GM10248 (cell line): ENCODE measurements around the gene HBA1.
"Not testable (repeated sequence)": the region's sequence is repeated elsewhere in the genome, so short reads cannot be mapped to it uniquely, and the experiment has no call there.

Source experiments
- CTCF ChIA-PET: fragments of 300-600 bp; sonication (Branson Sonifier 250); formaldehyde crosslinking; extraction: SDS; loops from one replicate; lab custom pipeline; 2021; ENCODE audit warnings: antibody characterized with exemption; lab: Yijun Ruan, JAX
- POLR2A ChIA-PET: fragments of 350-650 bp; sonication (Branson Sonifier 250); formaldehyde crosslinking; extraction: SDS; loops from one replicate; lab custom pipeline; 2020; ENCODE audit warnings: antibody characterized with exemption; lab: Yijun Ruan, JAX
- DNase-seq: peaks from one replicate; pipeline ENCODE4 v3.0.0; 2012; ENCODE audit errors: extremely low spot score
- CTCF ChIP-seq: IDR thresholded peaks from 2 replicates; pipeline ENCODE4 v1.5.1; 2012; ENCODE audit warnings: mild to moderate bottlenecking, low read depth; ENCODE audit errors: extremely low read depth, missing control alignments, control extremely low read depth

The HBA1 gene

DNA sequence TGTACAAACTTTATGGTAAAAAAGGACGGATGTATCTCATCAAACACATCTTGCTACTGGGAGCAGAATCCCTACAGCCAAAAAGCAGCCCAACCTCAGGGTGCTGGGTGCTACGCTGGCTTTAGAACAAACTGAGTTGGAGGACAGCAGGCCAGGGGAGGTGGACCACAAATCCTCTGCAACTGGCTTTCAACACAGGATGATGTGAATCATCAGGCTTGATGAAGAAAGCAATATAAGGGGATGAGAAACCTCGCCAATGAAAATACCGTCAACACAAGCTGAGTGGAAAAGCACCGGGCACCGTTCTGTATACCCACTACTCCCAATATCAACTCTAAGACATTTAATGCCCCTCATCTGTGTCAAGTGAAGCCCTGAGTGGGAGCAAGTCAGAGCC, 18.0 kb downstream of the HBA1 start:
- CTCF ChIA-PET, result interaction anchor here (1.0 to 1.2 kb wide), 2 partner anchors 93 to 129 kb away, joined by 3 read pairs; no protein-coding TSS in a partner anchor
- DNase-seq, result no peak
- POLR2A ChIA-PET, result no interaction called here

DNA sequence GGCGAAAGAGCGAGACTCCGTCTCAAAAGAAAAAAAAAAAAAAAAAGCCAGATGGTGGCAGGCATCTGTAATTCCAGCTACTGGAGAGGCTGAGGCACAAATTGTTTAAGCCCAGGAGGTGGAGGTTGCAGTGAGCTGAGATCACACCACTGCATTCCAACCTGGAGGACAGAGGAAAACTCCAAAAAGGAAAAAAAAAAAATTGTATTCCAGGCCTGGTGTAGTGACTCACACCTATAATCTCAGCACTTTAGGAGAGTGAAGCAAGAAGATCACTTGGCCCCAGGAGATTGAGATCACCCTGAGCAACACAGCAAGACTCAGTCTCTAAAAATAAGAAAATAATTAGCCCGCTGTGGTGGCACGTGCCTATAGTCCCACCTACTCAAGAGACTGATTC, 23.9 kb downstream of the HBA1 start:
- CTCF ChIA-PET, result interaction anchor here (1.3 to 2.0 kb wide), 2 partner anchors 103 to 135 kb away, joined by 4 read pairs; no protein-coding TSS in a partner anchor
- POLR2A ChIA-PET, result interaction anchor here (1.2 kb wide), 1 partner anchor 34 kb away, joined by 7 read pairs; the partner anchor contains the start of gene FAM234A
- no peak for TF ChIP-seq CTCF
- no peak for DNase-seq

More for the DNA sequence above, 18.0 kb downstream of the HBA1 start:
- TF ChIP-seq CTCF, result no peak

DNA sequence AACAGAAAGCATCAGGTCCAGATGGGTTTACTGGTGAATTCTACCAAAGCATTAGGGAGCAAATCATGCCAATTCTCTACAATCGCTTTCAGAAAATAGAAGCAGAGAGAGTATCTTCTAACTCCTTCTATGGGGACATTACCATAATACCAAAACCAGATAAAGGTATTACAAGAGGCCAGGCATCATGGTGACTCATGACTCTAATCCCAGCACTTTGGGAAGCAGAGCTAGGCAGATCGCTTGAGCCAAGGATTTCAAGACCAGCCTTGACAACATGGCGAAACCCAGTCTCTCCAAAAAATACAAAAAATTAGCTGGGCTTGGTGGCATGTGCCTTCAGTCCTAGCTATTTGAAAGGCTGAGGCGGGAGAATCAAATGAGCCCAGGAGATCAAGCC, 26.8 kb downstream of the HBA1 start:
- POLR2A ChIA-PET, result no interaction called here
- CTCF ChIA-PET, result no interaction called here
- no peak for TF ChIP-seq CTCF
- no peak for DNase-seq

DNA sequence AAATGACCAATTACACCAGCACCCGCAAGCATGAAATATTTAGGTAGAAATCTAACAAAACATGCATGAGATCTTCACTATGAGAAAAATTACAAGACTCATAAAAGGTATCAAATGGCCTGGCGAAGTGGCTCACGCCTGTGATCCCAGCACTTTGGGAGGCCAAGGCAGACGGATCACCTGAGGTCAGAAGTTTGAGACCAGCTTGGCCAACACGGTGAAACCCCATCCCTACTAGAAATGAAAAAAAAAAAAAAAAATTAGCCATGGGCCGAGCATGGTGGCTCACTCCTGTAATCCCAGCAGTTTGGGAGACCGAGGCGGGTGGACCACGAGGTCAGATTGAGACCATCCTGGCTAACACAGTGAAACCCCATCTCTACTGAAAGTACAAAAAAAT, 27.6 kb downstream of the HBA1 start:
- DNase-seq, CTCF ChIA-PET, POLR2A ChIA-PET: not testable (repeated sequence)

DNA sequence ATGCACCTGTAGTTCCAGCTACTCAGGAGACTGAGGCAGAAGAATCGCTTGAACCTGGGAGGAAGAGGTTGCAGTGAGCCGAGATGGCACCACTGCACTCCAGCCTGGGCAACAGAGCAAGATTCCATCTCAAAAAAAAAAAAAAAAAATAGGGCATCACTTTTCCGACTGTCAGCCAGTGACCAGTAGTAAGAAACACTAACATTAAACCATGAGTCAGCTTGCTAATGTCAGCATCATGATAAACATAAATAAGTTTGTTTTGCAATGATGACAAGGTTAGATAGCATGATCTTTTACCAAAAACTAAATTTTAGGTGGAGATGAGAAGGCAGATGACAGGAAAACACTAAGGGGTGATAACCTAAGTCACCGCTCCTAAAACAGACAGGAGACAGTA, 32.9 kb downstream of the HBA1 start:
- DNase-seq, result not testable (repeated sequence)
- POLR2A ChIA-PET, result interaction anchor here (0.7 kb wide), 1 partner anchor 30 kb away, joined by 3 read pairs; no protein-coding TSS in a partner anchor
- CTCF ChIA-PET, result interaction anchor here (1.2 kb wide), 1 partner anchor 112 kb away, joined by 3 read pairs; no protein-coding TSS in a partner anchor

DNA sequence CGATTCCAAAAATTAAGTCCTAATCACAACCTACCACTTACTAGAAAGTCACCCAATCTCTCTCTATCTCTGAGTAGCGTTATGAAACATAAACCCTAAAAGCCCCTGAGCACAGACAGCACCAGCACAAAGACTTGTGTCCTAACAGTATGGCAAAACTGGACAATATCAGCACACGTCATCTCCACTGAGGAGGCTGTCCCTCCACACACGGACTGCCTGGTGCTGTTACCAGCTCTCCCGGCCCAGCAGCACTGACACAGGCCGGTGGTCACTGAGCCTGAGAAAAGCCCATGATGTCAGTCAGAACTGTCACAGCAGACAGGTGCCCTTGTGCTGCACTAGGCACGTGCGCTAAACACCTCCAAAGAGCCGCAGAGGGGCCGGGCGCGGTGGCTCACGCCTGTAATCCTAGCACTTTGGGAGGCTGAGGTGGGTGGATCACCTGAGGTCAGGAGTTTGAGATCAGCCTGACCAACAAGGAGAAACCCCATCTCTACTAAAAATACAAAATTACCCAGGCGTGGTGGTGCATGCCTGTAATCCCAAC, 35.2 kb downstream of the HBA1 start:
- POLR2A ChIA-PET, CTCF ChIA-PET, DNase-seq: not testable (repeated sequence)

DNA sequence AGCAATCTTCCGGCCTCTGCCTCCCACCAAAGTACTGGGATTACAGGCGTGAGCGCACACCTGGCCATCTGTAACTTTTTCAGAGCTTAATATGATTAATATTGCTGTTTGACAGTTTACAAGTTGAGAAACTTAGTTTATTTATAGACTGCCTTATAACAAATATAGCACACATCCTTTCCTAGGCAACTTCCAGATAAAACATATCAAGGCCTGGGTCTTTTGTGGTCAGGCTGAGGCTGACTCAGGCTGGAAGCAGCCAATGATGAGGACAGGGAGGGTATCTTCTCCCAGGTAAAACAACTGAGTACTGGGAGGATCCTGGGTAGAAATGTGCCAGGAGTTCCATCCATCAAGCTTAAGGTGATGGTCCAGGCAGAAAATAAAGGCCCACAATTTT, 36.5 kb downstream of the HBA1 start:
- no peak for TF ChIP-seq CTCF
- ChIA-PET CTCF (interaction anchor here (1.5 to 2.3 kb wide), 3 partner anchors 11 to 116 kb away, joined by 4 to 10 read pairs (median 5); no protein-coding TSS in a partner anchor), POLR2A (interaction anchor here (0.7 kb wide), 1 partner anchor 10 kb away, joined by 3 read pairs; no protein-coding TSS in a partner anchor)
- DNase-seq, result no peak

DNA sequence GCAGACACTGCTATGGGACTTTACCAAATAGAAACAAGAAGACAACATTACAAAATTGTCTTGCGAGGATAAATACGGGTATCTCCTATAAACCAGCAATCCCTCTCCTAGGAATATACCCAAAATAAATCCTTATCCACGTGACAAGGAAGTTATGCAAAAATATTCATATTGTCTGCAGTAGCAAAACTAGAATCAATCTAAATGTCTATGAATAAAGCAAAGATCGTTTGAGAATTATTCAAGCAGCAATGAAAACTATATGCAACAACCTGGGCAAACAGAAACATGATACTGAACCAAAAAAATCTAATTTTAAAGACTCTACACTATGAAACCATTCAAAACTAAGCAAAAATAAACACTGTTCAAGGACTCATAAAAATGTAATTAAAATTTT, 43.5 kb downstream of the HBA1 start:
- ChIA-PET CTCF (interaction anchor here (1.6 to 1.7 kb wide), 3 partner anchors 8 to 124 kb away, joined by 4 to 6 read pairs (median 5); no protein-coding TSS in a partner anchor), POLR2A (no interaction called here)
- DNase-seq, result no peak
- no peak for TF ChIP-seq CTCF
